GM10266 (cell line): ENCODE measurements around the gene TJP2.

Source experiments
- DNase-seq: peaks from one replicate; pipeline ENCODE4 v3.0.0; 2012; ENCODE audit errors: extremely low spot score
- TF ChIP-seq, protein P1 (sequence below): IDR thresholded peaks from 2 replicates; pipeline ENCODE4 v1.5.1; 2012; ENCODE audit warnings: mild to moderate bottlenecking, low read depth; ENCODE audit not compliant: control insufficient read depth, insufficient read depth; ENCODE audit errors: missing control alignments

The TJP2 gene

DNA sequence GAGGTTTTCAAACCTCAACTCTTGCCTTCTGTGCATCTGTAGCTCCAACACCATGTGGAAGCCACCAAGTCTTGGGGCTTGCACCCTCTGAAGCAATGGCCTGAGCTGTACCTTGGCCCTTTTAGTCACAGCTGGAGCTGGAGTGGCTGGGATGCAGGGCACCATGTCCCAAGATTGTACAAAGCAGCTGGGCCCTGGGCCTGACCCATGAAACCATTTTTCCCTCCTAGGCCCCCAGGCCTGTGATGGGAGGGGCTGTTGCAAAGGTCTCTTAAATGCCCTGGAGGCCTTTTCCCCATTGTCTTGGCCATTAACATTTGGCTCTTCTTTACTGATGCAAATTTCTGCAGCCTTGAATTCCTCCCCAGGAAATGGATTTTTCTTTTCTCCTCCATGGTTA, 139.1 kb downstream of the TJP2 start:
- TF ChIP-seq, protein P1, sequence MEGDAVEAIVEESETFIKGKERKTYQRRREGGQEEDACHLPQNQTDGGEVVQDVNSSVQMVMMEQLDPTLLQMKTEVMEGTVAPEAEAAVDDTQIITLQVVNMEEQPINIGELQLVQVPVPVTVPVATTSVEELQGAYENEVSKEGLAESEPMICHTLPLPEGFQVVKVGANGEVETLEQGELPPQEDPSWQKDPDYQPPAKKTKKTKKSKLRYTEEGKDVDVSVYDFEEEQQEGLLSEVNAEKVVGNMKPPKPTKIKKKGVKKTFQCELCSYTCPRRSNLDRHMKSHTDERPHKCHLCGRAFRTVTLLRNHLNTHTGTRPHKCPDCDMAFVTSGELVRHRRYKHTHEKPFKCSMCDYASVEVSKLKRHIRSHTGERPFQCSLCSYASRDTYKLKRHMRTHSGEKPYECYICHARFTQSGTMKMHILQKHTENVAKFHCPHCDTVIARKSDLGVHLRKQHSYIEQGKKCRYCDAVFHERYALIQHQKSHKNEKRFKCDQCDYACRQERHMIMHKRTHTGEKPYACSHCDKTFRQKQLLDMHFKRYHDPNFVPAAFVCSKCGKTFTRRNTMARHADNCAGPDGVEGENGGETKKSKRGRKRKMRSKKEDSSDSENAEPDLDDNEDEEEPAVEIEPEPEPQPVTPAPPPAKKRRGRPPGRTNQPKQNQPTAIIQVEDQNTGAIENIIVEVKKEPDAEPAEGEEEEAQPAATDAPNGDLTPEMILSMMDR: no peak
- DNase-seq: no peak

DNA sequence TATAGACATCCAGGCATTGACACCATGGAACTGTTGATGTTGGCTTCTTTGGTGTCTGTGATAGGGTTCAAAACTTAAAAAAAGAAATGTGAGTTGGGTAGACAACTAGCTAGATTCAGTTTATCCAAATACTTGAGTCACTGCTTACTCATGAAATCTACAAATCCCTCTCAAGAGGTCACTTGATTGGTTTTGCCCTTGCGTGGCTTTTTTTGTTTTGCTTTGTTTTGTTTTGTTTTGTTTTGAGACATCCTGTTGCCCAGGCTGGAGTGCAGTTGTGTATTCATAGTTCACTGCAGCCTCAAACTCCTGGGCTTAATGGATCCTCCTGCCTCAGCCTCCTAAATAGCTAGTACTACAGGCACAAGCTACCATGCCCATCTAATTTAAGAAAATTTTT, 140.5 kb downstream of the TJP2 start:
- DNase-seq: no peak
- TF ChIP-seq, protein P1: no peak

DNA sequence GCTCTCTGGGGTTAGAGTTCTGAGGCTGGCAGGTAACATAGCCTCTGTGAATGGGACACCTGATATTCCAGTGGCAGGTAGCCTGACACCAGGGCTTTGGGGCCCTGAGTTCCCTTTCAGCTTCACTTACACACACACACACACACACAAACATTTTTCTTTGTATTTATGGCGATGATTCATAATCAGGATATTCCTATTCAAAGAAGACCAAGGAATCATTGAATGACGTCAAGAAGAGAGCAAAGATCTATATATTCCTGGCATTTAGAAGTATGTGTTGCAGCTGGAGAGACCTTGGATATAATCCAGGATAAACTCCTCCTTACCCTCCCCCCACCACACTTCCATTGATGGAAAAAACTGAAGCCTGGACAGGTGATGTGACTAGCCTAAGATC, 143.0 kb downstream of the TJP2 start:
- DNase-seq: no peak
- TF ChIP-seq, protein P1: no peak

DNA sequence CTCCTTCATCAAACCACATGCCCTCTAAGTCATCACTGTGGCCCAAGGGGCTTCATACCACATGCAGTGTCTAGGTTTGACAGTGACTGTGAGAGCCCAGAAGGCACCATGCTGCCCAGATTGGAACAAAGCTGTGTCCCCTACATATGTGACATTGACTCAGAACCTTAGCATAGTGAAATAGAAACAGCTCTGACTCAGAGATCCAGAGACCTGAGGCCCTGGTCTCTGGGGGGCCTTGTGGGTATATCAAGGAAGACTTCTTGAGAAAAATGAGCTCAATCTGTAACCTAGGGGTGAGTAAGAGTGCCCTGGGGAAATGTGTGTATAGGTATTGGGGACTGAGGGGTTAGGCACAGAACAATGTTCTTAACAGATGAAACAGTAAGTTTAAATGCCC, 143.8 kb downstream of the TJP2 start:
- no peak for DNase-seq
- TF ChIP-seq, protein P1: no peak

DNA sequence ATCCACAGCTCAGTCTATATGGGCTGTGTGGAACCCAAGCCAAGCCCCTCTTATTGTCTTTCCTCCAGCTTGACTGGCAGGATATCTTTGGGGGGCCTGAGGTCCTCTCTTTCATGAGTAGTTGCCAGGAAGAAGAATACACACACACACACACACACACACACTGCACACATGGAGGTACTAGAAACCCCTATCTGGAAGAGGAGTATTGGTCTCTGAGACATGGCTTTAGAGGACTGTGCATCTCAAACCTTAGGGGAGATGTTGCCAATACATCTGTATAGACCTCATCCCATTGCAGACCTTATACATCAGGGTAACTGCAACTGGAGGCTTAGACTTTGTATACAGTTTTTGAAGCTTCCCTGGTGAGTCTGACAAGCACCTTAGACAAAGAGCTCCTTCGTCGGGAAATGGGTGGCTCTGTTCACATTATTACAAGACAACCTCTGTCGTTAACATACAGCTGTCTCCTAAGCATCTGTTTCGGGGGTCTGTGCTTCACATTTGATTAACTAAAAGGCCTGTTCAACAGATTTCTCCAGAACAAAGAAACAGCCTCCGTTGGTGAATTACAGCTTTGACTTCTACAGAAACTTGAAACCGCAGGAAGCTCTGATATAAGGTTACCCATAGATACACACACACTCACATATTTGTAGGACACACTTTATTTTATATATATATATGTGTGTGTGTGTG, 145.4 kb downstream of the TJP2 start:
- TF ChIP-seq, protein P1: no peak
- DNase-seq: no peak

DNA sequence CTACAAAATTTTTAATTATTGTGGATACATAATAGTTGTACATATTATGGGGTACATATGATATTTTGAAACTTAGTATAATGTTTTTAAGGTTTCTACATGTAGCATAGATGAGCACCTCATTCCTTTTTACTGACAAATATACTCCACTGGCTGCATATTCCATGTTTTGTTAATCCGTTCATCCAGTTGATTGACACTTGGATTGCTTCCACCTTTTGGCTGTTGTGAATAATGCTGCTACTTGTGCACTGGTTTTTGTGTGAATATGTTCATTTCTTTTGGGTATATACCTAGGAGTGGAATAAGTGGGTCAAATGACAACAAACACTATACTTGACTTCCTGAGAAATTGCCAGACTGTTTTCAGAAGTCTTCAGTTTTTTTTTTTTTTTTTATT, 148.2 kb downstream of the TJP2 start:
- TF ChIP-seq, protein P1: no peak
- DNase-seq: no peak

DNA sequence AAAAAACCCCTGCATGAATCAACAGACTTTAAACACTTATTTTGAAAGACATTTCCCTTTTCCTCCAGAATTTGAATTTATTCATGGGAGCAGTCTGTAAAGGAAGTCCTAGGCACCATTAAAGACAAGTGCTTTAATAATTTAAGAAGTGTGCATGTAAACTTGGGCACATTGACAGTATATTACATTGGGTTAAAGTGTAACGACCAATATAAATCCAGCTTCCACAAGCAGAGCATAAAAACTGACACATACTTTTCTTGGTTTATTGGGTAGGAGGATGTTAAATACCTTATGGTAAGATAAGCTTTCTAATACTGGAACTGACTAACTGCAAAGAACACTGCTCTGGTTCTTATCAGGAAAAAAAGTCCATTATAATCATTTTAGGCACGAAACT, 149.8 kb downstream of the TJP2 start:
- DNase-seq: no peak
- TF ChIP-seq, protein P1: no peak
